Spinal cord (tissue), 10 donors: ENCODE data around the gene C17orf75. TPM values are rescaled to one million over a fixed set of nuclear protein-coding genes. Genes with fewer than 3 reads are reported as not detected.

Source experiments
- DNase-seq, 6 donors: peaks; one replicate each; pipeline versions ENCODE4 v3.0.0 to v3.0.0-alpha.2; 2013 to 2015; ENCODE audit warnings: low spot score in 6 of 6, low read depth in 4 of 6
- H3K27ac ChIP-seq: one replicate; pipeline ENCODE4 v1.5.1; 2013; ENCODE audit warnings: low read depth, low read length, control low read depth
- H3K27me3 ChIP-seq: one replicate; pipeline ENCODE4 v1.6.1; 2013; ENCODE audit warnings: low read length; ENCODE audit not compliant: control insufficient read depth, insufficient read depth
- H3K36me3 ChIP-seq: one replicate; pipeline ENCODE4 v1.6.1; 2013; ENCODE audit warnings: low read length; ENCODE audit not compliant: control insufficient read depth, insufficient read depth
- H3K4me1 ChIP-seq: one replicate; pipeline ENCODE4 v1.6.1; 2013; ENCODE audit warnings: low read length; ENCODE audit not compliant: control insufficient read depth, insufficient read depth
- H3K4me3 ChIP-seq: one replicate; pipeline ENCODE4 v1.5.1; 2013; ENCODE audit warnings: low read depth, low read length, control low read depth
- H3K9me3 ChIP-seq: one replicate; pipeline ENCODE4 v1.6.1; 2013; ENCODE audit warnings: low read length; ENCODE audit not compliant: control insufficient read depth, insufficient read depth
- WGBS: methylation state at CpG from one replicate; pipeline ENCODE4 v1.1.5; 2013; ENCODE audit warnings: missing lambda C conversion rate; ENCODE audit not compliant: insufficient coverage; 5-methylcytosine and 5-hydroxymethylcytosine counted together
- polyA plus RNA-seq, 2 donors: library from polyadenylated mRNA; unstranded; fragments of 120-200 nt; gene quantifications; one replicate each; pipeline ENCODE4 v1.2.1, GENCODE V29; 2013; ENCODE audit not compliant: insufficient read length in 2 of 2
- total RNA-seq, 2 donors: library from RNA; depleted of rRNA in 1 of 2; stranded (reverse); fragments of 120-200 nt in 1 of 2; fragments of >200 nt in 1 of 2; gene quantifications; one replicate each; pipeline versions ENCODE4 v1.2.3 to v1.2.4, GENCODE V29; 2013 to 2014
- donor health status: healthy.

The C17orf75 gene
- total and polyA plus RNA-seq, 4 donors: 34.7 to 50.8 (median 43.3) TPM

GRCh38 chr17:32298721-32299579 lies 43.0 kb downstream of the C17orf75 start:
- WGBS: 36% methylated on average over 9 of the region's 13 CpGs
- Histone ChIP-seq H3K27ac (no peak overlapping the region), H3K27me3 (no peaks in the 10 kb centered on the region), H3K9me3 (no peaks in the 10 kb centered on the region), H3K4me1 (peaks cover 29% of the 10 kb centered on the region), H3K36me3 (peaks cover 46% of the 10 kb centered on the region), H3K4me3 (no peak overlapping the region)
- DNase-seq: peak in 1 of 6 donors; percentile 79

GRCh38 chr17:32298298-32298697 lies 43.7 kb downstream of the C17orf75 start:
- 74% methylated on average over 5 of the region's 6 CpGs for WGBS
- DNase-seq: no peak
- H3K9me3 ChIP-seq: no peaks in the 10 kb centered on the region
- peaks cover 23% of the 10 kb centered on the region for H3K4me1 ChIP-seq
- no peaks in the 10 kb centered on the region for H3K27me3 ChIP-seq
- no peak overlapping the region for H3K27ac ChIP-seq
- no peak overlapping the region for H3K4me3 ChIP-seq
- H3K36me3 ChIP-seq: peaks cover 46% of the 10 kb centered on the region

- no peak overlapping the region for H3K27ac ChIP-seq
- H3K27me3 ChIP-seq: no peaks in the 10 kb centered on the region
- peaks cover 18% of the 10 kb centered on the region for H3K4me1 ChIP-seq
- 92% methylated on average over 5 of the region's 6 CpGs for WGBS
- DNase-seq: no peak
- no peaks in the 10 kb centered on the region for H3K9me3 ChIP-seq
- H3K36me3 ChIP-seq: peaks cover 43% of the 10 kb centered on the region
- H3K4me3 ChIP-seq: no peak overlapping the region
Observed at GRCh38 chr17:32297860-32298259, 44.1 kb downstream of the C17orf75 start.

GRCh38 chr17:32297424-32297823 lies 44.5 kb downstream of the C17orf75 start:
- H3K9me3 ChIP-seq: no peaks in the 10 kb centered on the region
- peaks cover 14% of the 10 kb centered on the region for H3K4me1 ChIP-seq
- no peak for DNase-seq
- no peak overlapping the region for H3K27ac ChIP-seq
- H3K27me3 ChIP-seq: no peaks in the 10 kb centered on the region
- 100% methylated on average over 2 of the region's 2 CpGs for WGBS
- H3K4me3 ChIP-seq: no peak overlapping the region
- peaks cover 42% of the 10 kb centered on the region for H3K36me3 ChIP-seq

GRCh38 chr17:32292094-32292493 lies 49.9 kb downstream of the C17orf75 start:
- H3K27me3 ChIP-seq: no peaks in the 10 kb centered on the region
- DNase-seq: peak in 1 of 6 donors; percentile 56
- peaks cover 15% of the 10 kb centered on the region for H3K4me1 ChIP-seq
- H3K4me3 ChIP-seq: no peak overlapping the region
- H3K27ac ChIP-seq: no peak overlapping the region
- H3K9me3 ChIP-seq: no peaks in the 10 kb centered on the region
- peaks cover 24% of the 10 kb centered on the region for H3K36me3 ChIP-seq
- no CpG with 5 or more reads among the region's 4 CpGs for WGBS

GRCh38 chr17:32289471-32290070 lies 52.4 kb downstream of the C17orf75 start:
- Histone ChIP-seq H3K27me3 (no peaks in the 10 kb centered on the region), H3K4me1 (peaks cover 39% of the 10 kb centered on the region), H3K9me3 (no peaks in the 10 kb centered on the region), H3K36me3 (peaks cover 21% of the 10 kb centered on the region), H3K4me3 (no peak overlapping the region), H3K27ac (no peak overlapping the region)
- WGBS: 23% methylated on average over 8 of the region's 9 CpGs
- DNase-seq: peak in 1 of 6 donors; percentile 71

GRCh38 chr17:32288615-32289014 lies 53.4 kb downstream of the C17orf75 start:
- Histone ChIP-seq H3K9me3 (no peaks in the 10 kb centered on the region), H3K4me3 (no peak overlapping the region), H3K27ac (no peak overlapping the region), H3K4me1 (peaks cover 49% of the 10 kb centered on the region), H3K27me3 (no peaks in the 10 kb centered on the region), H3K36me3 (peaks cover 29% of the 10 kb centered on the region)
- DNase-seq: no peak
- WGBS: 66% methylated on average over 5 of the region's 11 CpGs

- 90% methylated on average over 9 of the region's 10 CpGs for WGBS
- Histone ChIP-seq H3K36me3 (peaks cover 31% of the 10 kb centered on the region), H3K27ac (no peak overlapping the region), H3K9me3 (no peaks in the 10 kb centered on the region), H3K4me1 (peaks cover 54% of the 10 kb centered on the region), H3K4me3 (no peak overlapping the region), H3K27me3 (no peaks in the 10 kb centered on the region)
- DNase-seq: no peak
Observed at GRCh38 chr17:32287804-32288511, 54.0 kb downstream of the C17orf75 start.

- H3K9me3 ChIP-seq: no peaks in the 10 kb centered on the region
- WGBS: 80% methylated on average over 5 of the region's 5 CpGs
- peaks cover 31% of the 10 kb centered on the region for H3K36me3 ChIP-seq
- no peak overlapping the region for H3K4me3 ChIP-seq
- peaks cover 62% of the 10 kb centered on the region for H3K4me1 ChIP-seq
- no peak for DNase-seq
- H3K27ac ChIP-seq: peak overlapping the region; percentile 78
- no peaks in the 10 kb centered on the region for H3K27me3 ChIP-seq
Observed at GRCh38 chr17:32286518-32286900, 55.5 kb downstream of the C17orf75 start.
